Activated CD4-positive, alpha-beta T cell treated with anti-CD3 and anti-CD28 coated beads for 24 hours (primary cell): ENCODE measurements around the gene COQ2.
"Not testable (repeated sequence)": the region's sequence is repeated elsewhere in the genome, so short reads cannot be mapped to it uniquely, and the experiment has no call there.

Experiments used
- DNase-seq, 2 donors: peaks; one replicate each; pipeline ENCODE4 v3.0.0-alpha.2; 2020; ENCODE audit warnings: low read depth in 2 of 2

COQ2 gene

GRCh38 chr4:83284193-83285054 is at the start of gene COQ2:
TSS of gene COQ2 (minus strand) at chr4:83284798. CDS start at chr4:83284764, 34 bp downstream.
- DNase-seq = peak; percentile 92 to 97

- DNase-seq = no peak
Observed at GRCh38 chr4:83331956-83332355, 47.4 kb upstream of the COQ2 start.

GRCh38 chr4:83329521-83330110 is 45.0 kb upstream of the COQ2 start:
- DNase-seq = no peak

GRCh38 chr4:83328521-83329187 is 44.1 kb upstream of the COQ2 start:
- DNase-seq = no peak

GRCh38 chr4:83326546-83326945 is 41.9 kb upstream of the COQ2 start:
- DNase-seq = no peak

- not testable (repeated sequence) for DNase-seq
Observed at GRCh38 chr4:83325306-83325705, 40.7 kb upstream of the COQ2 start.

GRCh38 chr4:83323136-83323535 is 38.5 kb upstream of the COQ2 start:
- no peak for DNase-seq

- no peak for DNase-seq
Observed at GRCh38 chr4:83320548-83320947, 36.0 kb upstream of the COQ2 start.

- DNase-seq = no peak
Observed at GRCh38 chr4:83318666-83319065, 34.1 kb upstream of the COQ2 start.

GRCh38 chr4:83317671-83318070 is 33.1 kb upstream of the COQ2 start:
- DNase-seq = no peak

- no peak for DNase-seq
Observed at GRCh38 chr4:83316459-83317165, 32.0 kb upstream of the COQ2 start.

GRCh38 chr4:83315341-83315870 is 30.8 kb upstream of the COQ2 start:
- no peak for DNase-seq

GRCh38 chr4:83308672-83309071 is 24.1 kb upstream of the COQ2 start:
- no peak for DNase-seq

- no peak for DNase-seq
Observed at GRCh38 chr4:83307920-83308319, 23.3 kb upstream of the COQ2 start.

GRCh38 chr4:83305187-83305586 is 20.6 kb upstream of the COQ2 start:
- DNase-seq = no peak

- no peak for DNase-seq
Observed at GRCh38 chr4:83297548-83298260, 13.1 kb upstream of the COQ2 start.

GRCh38 chr4:83293305-83294046 is 8.9 kb upstream of the COQ2 start:
- DNase-seq = no peak

GRCh38 chr4:83290059-83290774 is 5.6 kb upstream of the COQ2 start:
- not testable (repeated sequence) for DNase-seq

GRCh38 chr4:83288381-83288780 is 3.8 kb upstream of the COQ2 start:
- DNase-seq = not testable (repeated sequence)

GRCh38 chr4:83285055-83285407 is 433 bp upstream of the COQ2 start:
- no peak for DNase-seq
